T-helper 17 cell (primary cell): ENCODE results near the gene SPINK5. TPM values are rescaled to one million over a fixed set of nuclear protein-coding genes. Genes with fewer than 3 reads are reported as not detected.

Experiments used
- ATAC-seq: fragments of 150-1000 bp; cut with Tn5 transposase; 2 replicates; pipeline ENCODE4 v1.10.0; 2021; ENCODE audit warnings: mild to moderate bottlenecking, moderate library complexity
- DNase-seq, 3 donors: peaks; one replicate each; pipeline versions ENCODE4 v3.0.0 to v3.0.0-alpha.2; 2020 to 2021
- H3K9me3 ChIP-seq: one replicate; pipeline ENCODE4 v1.7.0; 2013; ENCODE audit warnings: low read length, mild to moderate bottlenecking; ENCODE audit not compliant: control insufficient read depth, poor library complexity, severe bottlenecking
- H3K27ac Mint-ChIP-seq: one replicate; pipeline ENCODE4 v1.8.0; 2022; ENCODE audit warnings: mild to moderate bottlenecking, moderate library complexity, mixed read lengths
- H3K27me3 Mint-ChIP-seq: one replicate; pipeline ENCODE4 v1.8.0; 2022; ENCODE audit warnings: mixed read lengths
- H3K36me3 Mint-ChIP-seq: one replicate; pipeline ENCODE4 v1.8.0; 2022; ENCODE audit warnings: low read depth, mixed read lengths
- H3K4me1 Mint-ChIP-seq: one replicate; pipeline ENCODE4 v1.8.0; 2022; ENCODE audit warnings: mild to moderate bottlenecking, mixed read lengths
- H3K4me3 Mint-ChIP-seq: one replicate; pipeline ENCODE4 v1.8.0; 2022; ENCODE audit warnings: mild to moderate bottlenecking, moderate library complexity, mixed read lengths
- total RNA-seq, 4 donors: library from RNA in 2 of 4; stranded (reverse) in 2 of 4; gene quantifications; one replicate each; pipeline ENCODE4 v1.2.3 and lab custom pipeline; 2022 to 2026

SPINK5 gene
- total RNA-seq, 2 donors from 2014 or later = not detected

- H3K9me3 ChIP-seq = no peaks in the 10 kb centered on the region
- Mint-ChIP-seq H3K27ac (no peak overlapping the region), H3K4me3 (no peak overlapping the region), H3K36me3 (no peaks in the 10 kb centered on the region), H3K27me3 (peaks cover 16% of the 10 kb centered on the region), H3K4me1 (peaks cover 4% of the 10 kb centered on the region)
- ATAC-seq (no peak), DNase-seq (no peak)
Measured at GRCh38 chr5:148166550-148167283, 102.9 kb downstream of the SPINK5 start.

- Mint-ChIP-seq H3K36me3 (no peaks in the 10 kb centered on the region), H3K4me1 (peaks cover 2% of the 10 kb centered on the region), H3K4me3 (no peak within 1 kb of the TSS), H3K27me3 (peaks cover 23% of the 10 kb centered on the region), H3K27ac (no peak within 1 kb of the TSS)
- DNase-seq (no peak), ATAC-seq (no peak)
- no peaks in the 10 kb centered on the region for H3K9me3 ChIP-seq
Measured at GRCh38 chr5:148168246-148168645, 104.5 kb downstream of the SPINK5 start, which contains the start of gene SPINK14. SPINK14 (plus strand) TSS chr5:148168546; CDS start chr5:148169733, 1,187 bp downstream.

- Mint-ChIP-seq H3K4me3 (no peak overlapping the region), H3K4me1 (peaks cover 1% of the 10 kb centered on the region), H3K27me3 (peaks cover 36% of the 10 kb centered on the region), H3K27ac (no peak overlapping the region), H3K36me3 (no peaks in the 10 kb centered on the region)
- no peak for DNase-seq
- no peak for ATAC-seq
- H3K9me3 ChIP-seq = no peaks in the 10 kb centered on the region
Measured at GRCh38 chr5:148172377-148172776, 108.6 kb downstream of the SPINK5 start.

- peaks cover 35% of the 10 kb centered on the region for H3K27me3 Mint-ChIP-seq
- H3K27ac Mint-ChIP-seq = no peak overlapping the region
- H3K9me3 ChIP-seq = no peaks in the 10 kb centered on the region
- DNase-seq (no peak), ATAC-seq (no peak)
- H3K36me3 Mint-ChIP-seq = no peaks in the 10 kb centered on the region
- no peak overlapping the region for H3K4me3 Mint-ChIP-seq
- peaks cover 2% of the 10 kb centered on the region for H3K4me1 Mint-ChIP-seq
Measured at GRCh38 chr5:148176480-148176879, 112.7 kb downstream of the SPINK5 start.

GRCh38 chr5:148177207-148177606, 113.4 kb downstream of the SPINK5 start:
- peaks cover 36% of the 10 kb centered on the region for H3K27me3 Mint-ChIP-seq
- no peak overlapping the region for H3K4me3 Mint-ChIP-seq
- H3K36me3 Mint-ChIP-seq = no peaks in the 10 kb centered on the region
- H3K9me3 ChIP-seq = no peaks in the 10 kb centered on the region
- H3K4me1 Mint-ChIP-seq = peaks cover 2% of the 10 kb centered on the region
- no peak for ATAC-seq
- no peak overlapping the region for H3K27ac Mint-ChIP-seq
- no peak for DNase-seq

- Mint-ChIP-seq H3K27ac (no peak overlapping the region), H3K4me1 (peaks cover 2% of the 10 kb centered on the region), H3K36me3 (no peaks in the 10 kb centered on the region), H3K4me3 (no peak overlapping the region), H3K27me3 (peaks cover 34% of the 10 kb centered on the region)
- peak; percentile 55 for ATAC-seq
- no peak for DNase-seq
- H3K9me3 ChIP-seq = no peaks in the 10 kb centered on the region
Measured at GRCh38 chr5:148179234-148179824, 115.5 kb downstream of the SPINK5 start.

- DNase-seq (no peak), ATAC-seq (peak; percentile 23)
- Mint-ChIP-seq H3K27ac (no peak overlapping the region), H3K4me1 (no peaks in the 10 kb centered on the region), H3K36me3 (no peaks in the 10 kb centered on the region), H3K4me3 (no peak overlapping the region), H3K27me3 (peaks cover 14% of the 10 kb centered on the region)
- no peaks in the 10 kb centered on the region for H3K9me3 ChIP-seq
Measured at GRCh38 chr5:148186248-148187003, 122.6 kb downstream of the SPINK5 start.

Other genes starting within 250 kb of the SPINK5 start
- gene SPINK1, start 232.3 kb upstream of the SPINK5 start, total RNA-seq = not detected
- gene SCGB3A2, start 185.3 kb upstream of the SPINK5 start, total RNA-seq = not detected
- not detected for gene C5orf46, start 157.4 kb upstream of the SPINK5 start, total RNA-seq
- not detected for gene SPINK14, start 104.6 kb downstream of the SPINK5 start, total RNA-seq
- gene SPINK6, start 139.1 kb downstream of the SPINK5 start, total RNA-seq = not detected
- gene MARCOL, start 174.5 kb downstream of the SPINK5 start, total RNA-seq = not detected
- not detected for gene SPINK13, start 204.8 kb downstream of the SPINK5 start, total RNA-seq
- not detected for gene SPINK7, start 248.4 kb downstream of the SPINK5 start, total RNA-seq